Effector CD8-positive, alpha-beta T cell (primary cell): Measurements from ENCODE around the gene CORO2A.

Experiments used
- DNase-seq: peaks from one replicate; lab custom pipeline; 2025; lab: John Stamatoyannopoulos, UW

Gene CORO2A

GRCh38 chr9:98219364-98219716 lies 26.9 kb upstream of the CORO2A start:
- DNase-seq: no peak

- DNase-seq: no peak
Observed at GRCh38 chr9:98218562-98219363, 26.3 kb upstream of the CORO2A start.

- no peak for DNase-seq
Observed at GRCh38 chr9:98217255-98217654, 24.8 kb upstream of the CORO2A start.

- DNase-seq: no peak
Observed at GRCh38 chr9:98216391-98216790, 24.0 kb upstream of the CORO2A start.

- no peak for DNase-seq
Observed at GRCh38 chr9:98215821-98216220, 23.4 kb upstream of the CORO2A start.

- DNase-seq: no peak
Observed at GRCh38 chr9:98215271-98215670, 22.8 kb upstream of the CORO2A start.

GRCh38 chr9:98214811-98215210 lies 22.4 kb upstream of the CORO2A start:
- DNase-seq: no peak

- no peak for DNase-seq
Observed at GRCh38 chr9:98211260-98211659, 18.8 kb upstream of the CORO2A start.

- DNase-seq: no peak
Observed at GRCh38 chr9:98210435-98210834, 18.0 kb upstream of the CORO2A start.

- DNase-seq: no peak
Observed at GRCh38 chr9:98209530-98209929, 17.1 kb upstream of the CORO2A start.

- no peak for DNase-seq
Observed at GRCh38 chr9:98208635-98209034, 16.2 kb upstream of the CORO2A start.

GRCh38 chr9:98207606-98208005 lies 15.2 kb upstream of the CORO2A start:
- no peak for DNase-seq

GRCh38 chr9:98206754-98207153 lies 14.3 kb upstream of the CORO2A start:
- DNase-seq: no peak

- DNase-seq: no peak
Observed at GRCh38 chr9:98204692-98205091, 12.3 kb upstream of the CORO2A start.

GRCh38 chr9:98203153-98203552 lies 10.7 kb upstream of the CORO2A start:
- DNase-seq: no peak

- DNase-seq: no peak
Observed at GRCh38 chr9:98202252-98202651, 9.8 kb upstream of the CORO2A start.

- DNase-seq: no peak
Observed at GRCh38 chr9:98201749-98202148, 9.3 kb upstream of the CORO2A start.

- DNase-seq: no peak
Observed at GRCh38 chr9:98201102-98201501, 8.7 kb upstream of the CORO2A start.

- DNase-seq: no peak
Observed at GRCh38 chr9:98199388-98200033, 7.1 kb upstream of the CORO2A start.

- DNase-seq: no peak
Observed at GRCh38 chr9:98195671-98196070, 3.2 kb upstream of the CORO2A start.

- DNase-seq: no peak
Observed at GRCh38 chr9:98193336-98193944, 1.0 kb upstream of the CORO2A start.

- DNase-seq: peak; percentile 11
Observed at GRCh38 chr9:98191671-98192502, 550 bp downstream of the CORO2A start.
